GM23338 (cell line): Measurements from ENCODE around the gene MT1HL1. TPM values are rescaled to one million over a fixed set of nuclear protein-coding genes. Genes with fewer than 3 reads are reported as not detected.

Experiments
- ATAC-seq: fragments of 200-7000 bp; cut with Tn5 transposase; 3 replicates; pipeline ENCODE4 v1.9.1; 2020
- DNase-seq: peaks from one replicate; pipeline ENCODE4 v3.0.0-alpha.2; 2015; ENCODE audit warnings: low spot score
- H2AFZ ChIP-seq: fragments of 200-600 bp; sonication (generic); 2 replicates; pipeline ENCODE4 v1.8.0; 2016; ENCODE audit warnings: antibody characterized with exemption, mild to moderate bottlenecking, moderate library complexity
- H3F3A ChIP-seq: fragments of 200-600 bp; sonication (generic); replicated peaks from 2 replicates; pipeline ENCODE4 v1.8.0; 2017; ENCODE audit warnings: antibody characterized with exemption, mixed run types, low read depth
- H3K27ac ChIP-seq: fragments of 200-600 bp; sonication (generic); 2 replicates; pipeline ENCODE4 v1.6.1; 2016; ENCODE audit warnings: low read depth
- H3K27me3 ChIP-seq: fragments of 200-600 bp; sonication (generic); 2 replicates; pipeline ENCODE4 v1.8.0; 2016; ENCODE audit warnings: mild to moderate bottlenecking, mixed run types, moderate library complexity; ENCODE audit not compliant: insufficient read depth
- H3K36me3 ChIP-seq: fragments of 200-600 bp; sonication (generic); 2 replicates; pipeline ENCODE4 v1.8.0; 2016; ENCODE audit warnings: mild to moderate bottlenecking; ENCODE audit not compliant: insufficient read depth
- H3K4me1 ChIP-seq: fragments of 200-600 bp; sonication (generic); 2 replicates; pipeline ENCODE4 v1.8.0; 2016; ENCODE audit warnings: mild to moderate bottlenecking, moderate library complexity; ENCODE audit not compliant: insufficient read depth
- H3K4me2 ChIP-seq: fragments of 200-600 bp; sonication (generic); 2 replicates; pipeline ENCODE4 v1.7.1; 2017; ENCODE audit warnings: mixed run types
- H3K4me3 ChIP-seq: fragments of 200-600 bp; sonication (generic); 2 replicates; pipeline ENCODE4 v1.6.1; 2016; ENCODE audit warnings: mixed run types
- H3K79me2 ChIP-seq: fragments of 200-600 bp; sonication (generic); replicated peaks from 2 replicates; pipeline ENCODE4 v1.8.0; 2017; ENCODE audit warnings: mild to moderate bottlenecking; ENCODE audit not compliant: insufficient read depth
- H3K9me2 ChIP-seq: fragments of 200-600 bp; sonication (generic); 2 replicates; pipeline ENCODE4 v1.8.0; 2017; ENCODE audit not compliant: insufficient read depth
- H4K20me1 ChIP-seq: fragments of 200-600 bp; sonication (generic); replicated peaks from 2 replicates; pipeline ENCODE4 v1.8.0; 2017; ENCODE audit warnings: mild to moderate bottlenecking; ENCODE audit not compliant: insufficient read depth
- H3K27ac Mint-ChIP-seq: 2 replicates; pipeline ENCODE4 v1.8.0; 2020; ENCODE audit warnings: inconsistent platforms, mild to moderate bottlenecking, moderate library complexity, mixed read lengths
- H3K27me3 Mint-ChIP-seq: 3 replicates; pipeline ENCODE4 v1.8.0; 2022; ENCODE audit warnings: low read depth, mild to moderate bottlenecking, moderate library complexity, mixed read lengths, inconsistent platforms; ENCODE audit not compliant: insufficient read depth, poor library complexity
- H3K36me3 Mint-ChIP-seq: 3 replicates; pipeline ENCODE4 v1.8.0; 2021; ENCODE audit warnings: low read depth, mild to moderate bottlenecking, inconsistent platforms, moderate library complexity, mixed read lengths
- H3K4me1 Mint-ChIP-seq: 3 replicates; pipeline ENCODE4 v1.8.0; 2020; ENCODE audit warnings: mild to moderate bottlenecking, inconsistent platforms, mixed read lengths
- H3K4me3 Mint-ChIP-seq: 3 replicates; pipeline ENCODE4 v1.8.0; 2021; ENCODE audit warnings: moderate library complexity, mild to moderate bottlenecking, inconsistent platforms, mixed read lengths
- H3K9me3 Mint-ChIP-seq: 3 replicates; pipeline ENCODE4 v1.8.0; 2020; ENCODE audit warnings: moderate library complexity, mild to moderate bottlenecking, inconsistent platforms, mixed read lengths
- EZH2phosphoT487 ChIP-seq: fragments of 200-600 bp; sonication (generic); IDR thresholded peaks from one replicate; pipeline ENCODE4 v1.8.1; 2018; ENCODE audit warnings: antibody characterized with exemption; ENCODE audit not compliant: unreplicated experiment
- POLR2AphosphoS5 ChIP-seq: IDR thresholded peaks from 2 replicates; pipeline ENCODE4 v1.6.1; 2016; ENCODE audit warnings: antibody characterized with exemption, low read depth
- ZNF114 ChIP-seq: fragments of 250-450 bp; sonication (Bioruptor Pico); IDR thresholded peaks from 2 replicates; pipeline ENCODE4 v1.5.0; 2020; ENCODE audit warnings: mild to moderate bottlenecking, moderate library complexity
- ZNF331 ChIP-seq: fragments of 250-450 bp; sonication (Bioruptor Pico); IDR thresholded peaks from 2 replicates; pipeline ENCODE4 v1.5.0; 2020; ENCODE audit warnings: low read depth, mild to moderate bottlenecking, moderate library complexity
- ZNF462 ChIP-seq: fragments of 250-450 bp; sonication (Bioruptor Pico); IDR thresholded peaks from 2 replicates; pipeline ENCODE4 v1.5.0; 2020; ENCODE audit warnings: mild to moderate bottlenecking, moderate library complexity
- polyA plus RNA-seq: library from polyadenylated mRNA; unstranded; fragments of >200 nt; fragmentation: Nextera tagmentation; extraction: Ambion mirVana; gene quantifications from 2 replicates; pipeline ENCODE4 v1.2.1, GENCODE V29; 2016
- total RNA-seq: library from RNA; depleted of rRNA; stranded (reverse); fragments of >200 nt; shearing (Covaris generic); gene quantifications from 2 replicates; pipeline ENCODE4 v1.2.3, GENCODE V29; 2014
- TF ChIP-seq, protein P1 (sequence below): IDR thresholded peaks from one replicate; pipeline ENCODE4 v1.6.1; 2018; ENCODE audit warnings: antibody characterized with exemption; ENCODE audit not compliant: unreplicated experiment

MT1HL1 gene
- total and polyA plus RNA-seq, 2 experiments from 2014 or later, result not detected

GRCh38 chr1:237050915-237051314 lies 46.7 kb upstream of the MT1HL1 start (continued):
- TF ChIP-seq ZNF462 (CRISPR knock-in tag), result no peak

- no peaks in the 10 kb centered on the region for H4K20me1 ChIP-seq
- no peaks in the 10 kb centered on the region for H3F3A ChIP-seq
- no peak overlapping the region for H3K27ac Mint-ChIP-seq
- peaks cover 48% of the 10 kb centered on the region for H3K4me1 ChIP-seq
- H3K4me2 ChIP-seq, result no peak overlapping the region
- no peak overlapping the region for H3K4me3 ChIP-seq
- DNase-seq (no peak), ATAC-seq (no peak)
- no peaks in the 10 kb centered on the region for H3K27me3 ChIP-seq
- H3K4me1 Mint-ChIP-seq, result peaks cover 14% of the 10 kb centered on the region
- H3K9me2 ChIP-seq, result peaks cover 8% of the 10 kb centered on the region; the same call in 1 of the 2 replicates
- H3K4me3 Mint-ChIP-seq, result no peak overlapping the region
- no peaks in the 10 kb centered on the region for H3K9me3 Mint-ChIP-seq
- no peaks in the 10 kb centered on the region for H3K36me3 ChIP-seq
- H3K36me3 Mint-ChIP-seq, result no peaks in the 10 kb centered on the region; the same call in 2 of the 3 replicates
- H3K27ac ChIP-seq, result no peak overlapping the region
- H3K79me2 ChIP-seq, result peaks cover 84% of the 10 kb centered on the region
- H2AFZ ChIP-seq, result no peak overlapping the region
- no peaks in the 10 kb centered on the region for H3K27me3 Mint-ChIP-seq
- no peak for TF ChIP-seq ZNF331 (CRISPR knock-in tag)
- no peak for TF ChIP-seq POLR2AphosphoS5
- TF ChIP-seq EZH2phosphoT487, result no peak
- TF ChIP-seq, protein P1, sequence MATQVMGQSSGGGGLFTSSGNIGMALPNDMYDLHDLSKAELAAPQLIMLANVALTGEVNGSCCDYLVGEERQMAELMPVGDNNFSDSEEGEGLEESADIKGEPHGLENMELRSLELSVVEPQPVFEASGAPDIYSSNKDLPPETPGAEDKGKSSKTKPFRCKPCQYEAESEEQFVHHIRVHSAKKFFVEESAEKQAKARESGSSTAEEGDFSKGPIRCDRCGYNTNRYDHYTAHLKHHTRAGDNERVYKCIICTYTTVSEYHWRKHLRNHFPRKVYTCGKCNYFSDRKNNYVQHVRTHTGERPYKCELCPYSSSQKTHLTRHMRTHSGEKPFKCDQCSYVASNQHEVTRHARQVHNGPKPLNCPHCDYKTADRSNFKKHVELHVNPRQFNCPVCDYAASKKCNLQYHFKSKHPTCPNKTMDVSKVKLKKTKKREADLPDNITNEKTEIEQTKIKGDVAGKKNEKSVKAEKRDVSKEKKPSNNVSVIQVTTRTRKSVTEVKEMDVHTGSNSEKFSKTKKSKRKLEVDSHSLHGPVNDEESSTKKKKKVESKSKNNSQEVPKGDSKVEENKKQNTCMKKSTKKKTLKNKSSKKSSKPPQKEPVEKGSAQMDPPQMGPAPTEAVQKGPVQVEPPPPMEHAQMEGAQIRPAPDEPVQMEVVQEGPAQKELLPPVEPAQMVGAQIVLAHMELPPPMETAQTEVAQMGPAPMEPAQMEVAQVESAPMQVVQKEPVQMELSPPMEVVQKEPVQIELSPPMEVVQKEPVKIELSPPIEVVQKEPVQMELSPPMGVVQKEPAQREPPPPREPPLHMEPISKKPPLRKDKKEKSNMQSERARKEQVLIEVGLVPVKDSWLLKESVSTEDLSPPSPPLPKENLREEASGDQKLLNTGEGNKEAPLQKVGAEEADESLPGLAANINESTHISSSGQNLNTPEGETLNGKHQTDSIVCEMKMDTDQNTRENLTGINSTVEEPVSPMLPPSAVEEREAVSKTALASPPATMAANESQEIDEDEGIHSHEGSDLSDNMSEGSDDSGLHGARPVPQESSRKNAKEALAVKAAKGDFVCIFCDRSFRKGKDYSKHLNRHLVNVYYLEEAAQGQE, result no peak
- TF ChIP-seq ZNF114, result no peak
- no peak for TF ChIP-seq ZNF462 (CRISPR knock-in tag)
These were observed 45.9 kb upstream of the MT1HL1 start for GRCh38 chr1:237050185-237050584.
